PC-3 (cell line): ENCODE data around the gene POLR3GL. TPM values are rescaled to one million over a fixed set of nuclear protein-coding genes. Genes with fewer than 3 reads are reported as not detected.

Experiments used
- ATAC-seq: fragments of 200-7000 bp; cut with Tn5 transposase; 2 replicates; pipeline ENCODE4 v1.9.1; 2020; ENCODE audit warnings: mild to moderate bottlenecking, moderate library complexity
- BruUV-seq: library from RNA; stranded (reverse); fragments of 400-500 nt; replicated peaks from 2 replicates; lab custom pipeline; 2021; lab: Mats Ljungman, UMichigan
- CTCF ChIA-PET: fragments of 300-600 bp; sonication (Branson Sonifier 250); formaldehyde crosslinking; loops from one replicate; lab custom pipeline; 2022; ENCODE audit warnings: antibody characterized with exemption; lab: Charles Lee
- POLR2A ChIA-PET: fragments of 300-600 bp; sonication (Branson Sonifier 250); formaldehyde crosslinking; loops from one replicate; lab custom pipeline; 2022; ENCODE audit warnings: antibody characterized with exemption; ENCODE audit not compliant: unreplicated experiment; lab: Charles Lee
- DNase-seq: peaks from one replicate; pipeline ENCODE4 v3.0.0-alpha.2; 2015
- H2AFZ ChIP-seq: fragments of 300-600 bp; sonication (generic); 2 replicates; pipeline ENCODE4 v1.6.0; 2016; ENCODE audit warnings: antibody characterized with exemption, low read length
- H3F3A ChIP-seq: fragments of 300-600 bp; sonication (generic); one replicate; pipeline ENCODE4 v1.6.0; 2017; ENCODE audit warnings: antibody characterized with exemption, low read length, control low read depth, mild to moderate bottlenecking; ENCODE audit not compliant: unreplicated experiment
- H3K27ac ChIP-seq: fragments of 300-600 bp; sonication (generic); 2 replicates; pipeline ENCODE4 v1.5.1; 2016; ENCODE audit warnings: mild to moderate bottlenecking, low read length
- H3K27me3 ChIP-seq: fragments of 300-600 bp; sonication (generic); 2 replicates; pipeline ENCODE4 v1.6.1; 2016; ENCODE audit warnings: low read length, mixed read lengths
- H3K36me3 ChIP-seq: fragments of 300-600 bp; sonication (generic); 2 replicates; pipeline ENCODE4 v1.6.1; 2016; ENCODE audit warnings: low read depth, mixed run types, low read length, mixed read lengths
- H3K4me1 ChIP-seq: fragments of 300-600 bp; sonication (generic); 2 replicates; pipeline ENCODE4 v1.5.1; 2016; ENCODE audit warnings: low read length; ENCODE audit not compliant: insufficient read depth
- H3K4me2 ChIP-seq: fragments of 300-600 bp; sonication (generic); 2 replicates; pipeline ENCODE4 v1.6.0; 2016; ENCODE audit warnings: low read length
- H3K4me3 ChIP-seq: fragments of 300-600 bp; sonication (generic); 2 replicates; pipeline ENCODE4 v1.5.1; 2016; ENCODE audit warnings: mild to moderate bottlenecking, low read length, mixed read lengths
- H3K79me2 ChIP-seq: fragments of 300-600 bp; sonication (generic); 2 replicates; pipeline ENCODE4 v1.6.1; 2017; ENCODE audit warnings: low read length, mixed read lengths
- H3K9ac ChIP-seq: fragments of 300-600 bp; sonication (generic); 2 replicates; pipeline ENCODE4 v1.6.0; 2016; ENCODE audit warnings: mild to moderate bottlenecking, low read length
- H3K9me2 ChIP-seq: fragments of 300-600 bp; sonication (generic); replicated peaks from 2 replicates; pipeline ENCODE4 v1.6.1; 2016; ENCODE audit warnings: mixed run types, low read length, mixed read lengths
- H3K9me3 ChIP-seq: fragments of 300-600 bp; sonication (generic); 2 replicates; pipeline ENCODE4 v1.6.1; 2016; ENCODE audit warnings: low read length, mixed read lengths
- H4K20me1 ChIP-seq: fragments of 300-600 bp; sonication (generic); 2 replicates; pipeline ENCODE4 v1.6.1; 2016; ENCODE audit warnings: low read length, mixed read lengths
- CTCF ChIP-seq: fragments of 300-600 bp; sonication (generic); conservative IDR thresholded peaks from 2 replicates; pipeline ENCODE4 v1.5.1; 2017; ENCODE audit warnings: antibody characterized with exemption, low read depth, mild to moderate bottlenecking, low read length
- EZH2 ChIP-seq: fragments of 300-600 bp; sonication (generic); IDR thresholded peaks from one replicate; pipeline ENCODE4 v1.6.1; 2017; ENCODE audit warnings: antibody characterized with exemption, mild to moderate bottlenecking, low read length; ENCODE audit not compliant: unreplicated experiment
- EZH2phosphoT487 ChIP-seq: fragments of 300-600 bp; sonication (generic); IDR thresholded peaks from 2 replicates; pipeline ENCODE4 v1.6.1; 2018; ENCODE audit warnings: mild to moderate bottlenecking, antibody characterized with exemption, low read length, borderline replicate concordance
- intact Hi-C: fragments of 100-400 bp; cut with micrococcal nuclease; formaldehyde crosslinking; loops from 2 replicates; pipeline ENCODE4 v1.9.0; 2023
- total RNA-seq: library from RNA; depleted of rRNA; stranded (reverse); fragments of >200 nt; gene quantifications from 2 replicates; pipeline ENCODE4 v1.2.3, GENCODE V29; 2014

Gene POLR3GL
- total RNA-seq, 1 experiment from 2014 or later, result 8.4 TPM

GRCh38 chr1:145936247-145936646, 28.2 kb upstream of the POLR3GL start:
- Histone ChIP-seq H3K9me3 (no peaks in the 10 kb centered on the region), H3K4me3 (no peak overlapping the region), H4K20me1 (no peaks in the 10 kb centered on the region), H3K36me3 (no peaks in the 10 kb centered on the region), H3K9me2 (no peaks in the 10 kb centered on the region), H3K27ac (no peak overlapping the region), H3K4me1 (no peaks in the 10 kb centered on the region), H3K9ac (no peak overlapping the region), H3K79me2 (no peaks in the 10 kb centered on the region), H3K4me2 (no peak overlapping the region), H3K27me3 (no peaks in the 10 kb centered on the region), H3F3A (no peaks in the 10 kb centered on the region), H2AFZ (no peak overlapping the region)
- no peak for ATAC-seq
- no peak for TF ChIP-seq EZH2phosphoT487
- TF ChIP-seq EZH2, result no peak
- TF ChIP-seq CTCF, result no peak
- ChIA-PET POLR2A (no interaction called here), CTCF (no interaction called here)
- DNase-seq, result no peak
- no TSS peak for BruUV-seq
- intact Hi-C loops, result no loop called here

- CTCF ChIA-PET, result no interaction called here
- no TSS peak for BruUV-seq
- intact Hi-C loops, result no loop called here
- H2AFZ ChIP-seq, result no peak overlapping the region
- TF ChIP-seq EZH2 (no peak), EZH2phosphoT487 (no peak), CTCF (no peak)
- no peak overlapping the region for H3K9ac ChIP-seq
- no peaks in the 10 kb centered on the region for H3K9me2 ChIP-seq
- H3F3A ChIP-seq, result no peaks in the 10 kb centered on the region
- POLR2A ChIA-PET, result no interaction called here
- H3K4me3 ChIP-seq, result no peak overlapping the region
- no peaks in the 10 kb centered on the region for H3K9me3 ChIP-seq
- no peaks in the 10 kb centered on the region for H3K79me2 ChIP-seq
- no peak for DNase-seq
- no peak overlapping the region for H3K4me2 ChIP-seq
- no peaks in the 10 kb centered on the region for H3K36me3 ChIP-seq
- no peaks in the 10 kb centered on the region for H3K27me3 ChIP-seq
- no peak for ATAC-seq
- no peak overlapping the region for H3K27ac ChIP-seq
- no peaks in the 10 kb centered on the region for H4K20me1 ChIP-seq
- H3K4me1 ChIP-seq, result no peaks in the 10 kb centered on the region
Observed at GRCh38 chr1:145937436-145937835, 27.1 kb upstream of the POLR3GL start.

GRCh38 chr1:145942405-145942804, 22.1 kb upstream of the POLR3GL start:
- H3F3A ChIP-seq, result no peaks in the 10 kb centered on the region
- no peak for ATAC-seq
- no peak overlapping the region for H3K4me3 ChIP-seq
- no TSS peak for BruUV-seq
- no peaks in the 10 kb centered on the region for H3K9me3 ChIP-seq
- no peaks in the 10 kb centered on the region for H3K79me2 ChIP-seq
- no peaks in the 10 kb centered on the region for H3K36me3 ChIP-seq
- no peak for DNase-seq
- CTCF ChIA-PET, result no interaction called here
- POLR2A ChIA-PET, result interaction anchor here (0.6 kb wide), 1 partner anchor 102 kb away, joined by 3 read pairs; no protein-coding TSS in a partner anchor
- intact Hi-C loops, result no loop called here
- H3K27ac ChIP-seq, result no peak overlapping the region
- H4K20me1 ChIP-seq, result no peaks in the 10 kb centered on the region
- H2AFZ ChIP-seq, result no peak overlapping the region
- no peaks in the 10 kb centered on the region for H3K27me3 ChIP-seq
- H3K4me2 ChIP-seq, result no peak overlapping the region
- no peaks in the 10 kb centered on the region for H3K4me1 ChIP-seq
- H3K9ac ChIP-seq, result no peak overlapping the region
- TF ChIP-seq EZH2, result no peak
- TF ChIP-seq CTCF, result no peak
- no peak for TF ChIP-seq EZH2phosphoT487
- no peaks in the 10 kb centered on the region for H3K9me2 ChIP-seq
